ENCODE measurements around the gene ARAP2. TPM values are rescaled to one million over a fixed set of nuclear protein-coding genes. Genes with fewer than 3 reads are reported as not detected.
"Not testable (repeated sequence)": the region's sequence is repeated elsewhere in the genome, so short reads cannot be mapped to it uniquely, and the experiment has no call there.

Gene ARAP2
- total RNA-seq, 1 experiment from 2014 or later, result 12.5 TPM

DNA sequence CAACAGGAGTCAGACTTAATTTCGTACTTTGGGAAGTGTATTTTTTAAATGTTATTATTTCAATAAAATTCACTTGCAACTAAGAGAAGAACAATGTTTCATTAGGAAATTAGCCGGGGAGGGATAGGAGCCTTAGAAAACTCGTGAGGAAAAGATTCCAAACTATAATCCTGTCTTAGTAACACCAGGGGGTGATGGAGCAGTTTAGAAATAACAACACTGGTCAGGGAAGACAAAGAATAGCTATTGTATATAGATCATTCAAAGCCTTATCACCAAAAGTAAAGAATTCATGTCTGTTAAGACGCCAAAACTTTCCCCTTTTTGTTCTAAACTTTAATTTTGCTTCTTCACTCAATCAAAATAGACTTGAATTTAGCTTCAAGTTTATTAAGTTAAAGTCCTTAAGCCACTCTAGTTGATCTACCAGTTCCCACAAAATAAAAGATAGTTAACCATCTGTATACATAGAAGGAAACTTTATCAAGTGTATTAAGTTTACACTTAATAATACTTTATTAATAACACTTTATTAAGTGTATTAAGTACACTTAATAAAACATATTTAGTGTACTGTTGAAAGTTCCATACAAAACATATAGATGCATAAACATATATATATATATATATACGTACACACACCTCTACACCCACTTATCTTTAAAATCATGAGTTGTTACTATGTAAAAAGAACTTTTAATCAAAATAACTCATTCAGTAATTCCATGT, 60.5 kb downstream of the ARAP2 start:
- BruUV-seq (replicated peaks), result no TSS peak
- Histone ChIP-seq H3K4me1 (ENCODE audit: insufficient read depth, low read length) (peaks cover 2% of the 10 kb centered on the region), H3K79me2 (ENCODE audit: low read length) (no peaks in the 10 kb centered on the region), H3K36me3 (ENCODE audit: low read depth, low read length) (no peaks in the 10 kb centered on the region), H3K27ac (ENCODE audit: low read length) (no peak overlapping the region), H3K9ac (ENCODE audit: low read length) (no peak overlapping the region), H2AFZ (ENCODE audit: low read length) (no peak overlapping the region), H4K20me1 (ENCODE audit: low read length) (no peaks in the 10 kb centered on the region), H3K4me2 (ENCODE audit: low read length) (no peak overlapping the region), H3K27me3 (ENCODE audit: low read length) (no peaks in the 10 kb centered on the region), H3F3A (ENCODE audit: low read length, unreplicated experiment) (no peaks in the 10 kb centered on the region), H3K9me3 (ENCODE audit: low read length) (no peaks in the 10 kb centered on the region), H3K4me3 (ENCODE audit: low read length) (no peak overlapping the region), H3K9me2 (replicated peaks; ENCODE audit: low read length) (no peaks in the 10 kb centered on the region)
- TF ChIP-seq EZH2phosphoT487 (IDR thresholded peaks at IDR 0.05; ENCODE audit: borderline replicate concordance, low read length) (no peak), EZH2 (IDR thresholded peaks at IDR 0.05; ENCODE audit: low read length, unreplicated experiment) (no peak)
- TF ChIP-seq, protein P1, sequence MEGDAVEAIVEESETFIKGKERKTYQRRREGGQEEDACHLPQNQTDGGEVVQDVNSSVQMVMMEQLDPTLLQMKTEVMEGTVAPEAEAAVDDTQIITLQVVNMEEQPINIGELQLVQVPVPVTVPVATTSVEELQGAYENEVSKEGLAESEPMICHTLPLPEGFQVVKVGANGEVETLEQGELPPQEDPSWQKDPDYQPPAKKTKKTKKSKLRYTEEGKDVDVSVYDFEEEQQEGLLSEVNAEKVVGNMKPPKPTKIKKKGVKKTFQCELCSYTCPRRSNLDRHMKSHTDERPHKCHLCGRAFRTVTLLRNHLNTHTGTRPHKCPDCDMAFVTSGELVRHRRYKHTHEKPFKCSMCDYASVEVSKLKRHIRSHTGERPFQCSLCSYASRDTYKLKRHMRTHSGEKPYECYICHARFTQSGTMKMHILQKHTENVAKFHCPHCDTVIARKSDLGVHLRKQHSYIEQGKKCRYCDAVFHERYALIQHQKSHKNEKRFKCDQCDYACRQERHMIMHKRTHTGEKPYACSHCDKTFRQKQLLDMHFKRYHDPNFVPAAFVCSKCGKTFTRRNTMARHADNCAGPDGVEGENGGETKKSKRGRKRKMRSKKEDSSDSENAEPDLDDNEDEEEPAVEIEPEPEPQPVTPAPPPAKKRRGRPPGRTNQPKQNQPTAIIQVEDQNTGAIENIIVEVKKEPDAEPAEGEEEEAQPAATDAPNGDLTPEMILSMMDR (conservative IDR thresholded peaks at IDR 0.05; ENCODE audit: low read depth, low read length), result no peak
- DNase-seq (no peak), ATAC-seq (no peak)
- ChIA-PET POLR2A (ENCODE audit: unreplicated experiment) (no interaction called here), CTCF (no interaction called here)
- intact Hi-C loops (cut with micrococcal nuclease), result loop anchor here (5.0 kb wide), 1 partner anchor 1032 kb away; no protein-coding TSS in a partner anchor

DNA sequence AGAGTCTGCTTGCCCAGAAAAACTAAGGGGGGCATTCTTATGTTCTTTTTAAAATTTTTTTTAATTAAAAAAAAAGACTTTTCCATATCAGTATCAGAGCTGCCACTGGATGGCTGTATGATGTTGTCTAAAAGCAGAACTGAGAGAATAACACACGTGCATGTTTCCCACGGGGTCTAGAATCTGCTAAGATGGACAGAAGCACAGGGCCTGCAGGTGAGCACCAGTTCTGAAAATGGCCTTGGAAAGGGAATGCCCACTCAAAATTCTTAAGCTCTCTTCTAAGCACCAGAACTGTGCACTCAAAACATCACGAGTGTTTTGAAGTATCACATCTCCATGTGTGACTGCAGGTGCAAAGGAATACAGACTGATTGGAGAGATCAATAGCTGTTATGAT, 61.1 kb downstream of the ARAP2 start:
- Histone ChIP-seq H4K20me1 (ENCODE audit: low read length) (no peaks in the 10 kb centered on the region), H3K9me3 (ENCODE audit: low read length) (no peaks in the 10 kb centered on the region), H3K27me3 (ENCODE audit: low read length) (no peaks in the 10 kb centered on the region), H3K4me1 (ENCODE audit: insufficient read depth, low read length) (peaks cover 8% of the 10 kb centered on the region), H3F3A (ENCODE audit: low read length, unreplicated experiment) (no peaks in the 10 kb centered on the region), H2AFZ (ENCODE audit: low read length) (no peak overlapping the region), H3K9me2 (replicated peaks; ENCODE audit: low read length) (no peaks in the 10 kb centered on the region), H3K27ac (ENCODE audit: low read length) (no peak overlapping the region), H3K4me2 (ENCODE audit: low read length) (no peak overlapping the region), H3K9ac (ENCODE audit: low read length) (no peak overlapping the region), H3K36me3 (ENCODE audit: low read depth, low read length) (no peaks in the 10 kb centered on the region), H3K4me3 (ENCODE audit: low read length) (no peak overlapping the region), H3K79me2 (ENCODE audit: low read length) (no peaks in the 10 kb centered on the region)
- intact Hi-C loops (cut with micrococcal nuclease), result loop anchor here (5.0 kb wide), 1 partner anchor 1031 kb away; no protein-coding TSS in a partner anchor
- BruUV-seq (replicated peaks), result no TSS peak
- no peak for ATAC-seq
- no peak for TF ChIP-seq EZH2 (IDR thresholded peaks at IDR 0.05; ENCODE audit: low read length, unreplicated experiment)
- TF ChIP-seq, protein P1 (conservative IDR thresholded peaks at IDR 0.05; ENCODE audit: low read depth, low read length), result no peak
- no peak for TF ChIP-seq EZH2phosphoT487 (IDR thresholded peaks at IDR 0.05; ENCODE audit: borderline replicate concordance, low read length)
- DNase-seq, result no peak
- ChIA-PET CTCF (no interaction called here), POLR2A (ENCODE audit: unreplicated experiment) (no interaction called here)

DNA sequence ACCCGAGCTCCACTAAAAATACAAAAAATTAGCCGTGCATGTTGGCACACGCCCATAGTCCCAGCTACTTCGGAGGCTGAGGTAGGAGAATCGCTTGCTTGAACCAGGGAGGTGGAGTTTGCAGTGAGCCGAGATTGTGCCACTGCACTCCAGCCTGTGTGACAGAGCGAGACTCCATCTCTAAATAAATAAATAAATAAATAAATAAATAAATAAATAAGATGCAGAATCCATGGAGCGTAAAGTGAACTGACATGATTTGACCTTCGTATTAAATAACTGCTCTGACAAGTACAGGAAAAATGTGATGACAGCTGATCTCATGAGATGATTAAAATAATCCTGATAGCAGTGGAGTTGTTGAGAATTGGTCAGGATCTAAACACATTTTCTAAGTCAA, 62.0 kb downstream of the ARAP2 start:
- H3K27me3 ChIP-seq (ENCODE audit: low read length); H3K79me2 ChIP-seq (ENCODE audit: low read length); H3K9ac ChIP-seq (ENCODE audit: low read length); DNase-seq; POLR2A ChIA-PET (ENCODE audit: unreplicated experiment); H3K36me3 ChIP-seq (ENCODE audit: low read depth, low read length); H3K9me3 ChIP-seq (ENCODE audit: low read length); H3K4me2 ChIP-seq (ENCODE audit: low read length); ATAC-seq; H3K9me2 ChIP-seq (replicated peaks; ENCODE audit: low read length); H2AFZ ChIP-seq (ENCODE audit: low read length); H3K4me3 ChIP-seq (ENCODE audit: low read length); H3K27ac ChIP-seq (ENCODE audit: low read length); BruUV-seq (replicated peaks); CTCF ChIA-PET; H3F3A ChIP-seq (ENCODE audit: low read length, unreplicated experiment); H4K20me1 ChIP-seq (ENCODE audit: low read length): not testable (repeated sequence)
- peaks cover 16% of the 10 kb centered on the region for H3K4me1 ChIP-seq (ENCODE audit: insufficient read depth, low read length)
- intact Hi-C loops (cut with micrococcal nuclease), result loop anchor here (5.0 kb wide), 1 partner anchor 1030 kb away; no protein-coding TSS in a partner anchor

All from PC-3 (cell line).